Cardiac muscle cell (in vitro differentiated cells and primary cell): ENCODE results near the gene RAP1A. TPM values are rescaled to one million over a fixed set of nuclear protein-coding genes. Genes with fewer than 3 reads are reported as not detected.

Experiments
- DNase-seq, 2 donors: peaks; one replicate each; pipeline versions ENCODE4 v3.0.0 to v3.0.0-alpha.2; 2010 to 2017; ENCODE audit warnings: low read depth in 1 of 2, low spot score in 1 of 2
- H3K27ac ChIP-seq: fragments of 200-600 bp; sonication (generic); 2 replicates; pipeline ENCODE4 v1.5.1; 2016
- H3K27me3 ChIP-seq: fragments of 200-600 bp; sonication (generic); 2 replicates; pipeline ENCODE4 v1.6.0; 2016; ENCODE audit warnings: control low read depth
- H3K36me3 ChIP-seq: fragments of 200-600 bp; sonication (generic); 2 replicates; pipeline ENCODE4 v1.5.1; 2016; ENCODE audit warnings: control low read depth
- H3K4me1 ChIP-seq: fragments of 200-600 bp; sonication (generic); 2 replicates; pipeline ENCODE4 v1.8.1; 2017; ENCODE audit warnings: low read depth, mild to moderate bottlenecking, mixed run types
- H3K4me3 ChIP-seq: fragments of 200-600 bp; sonication (generic); 2 replicates; pipeline ENCODE4 v1.5.1; 2016; ENCODE audit warnings: mild to moderate bottlenecking
- H3K9me3 ChIP-seq: fragments of 200-600 bp; sonication (generic); 2 replicates; pipeline ENCODE4 v1.5.1; 2017; ENCODE audit warnings: low read depth, mild to moderate bottlenecking, control low read depth
- CTCF ChIP-seq: IDR thresholded peaks from 2 replicates; pipeline ENCODE4 v1.5.1; 2012; ENCODE audit warnings: low read depth, mild to moderate bottlenecking, low read length
- polyA plus RNA-seq: library from polyadenylated mRNA; unstranded; fragments of >200 nt; fragmentation: Nextera tagmentation; extraction: Ambion mirVana; gene quantifications from 2 replicates; pipeline ENCODE4 v1.2.1, GENCODE V29; 2016
- total RNA-seq: library from RNA; depleted of rRNA; stranded (reverse); fragments of >200 nt; gene quantifications from 2 replicates; pipeline ENCODE4 v1.2.3, GENCODE V29; 2016

The RAP1A gene
- total and polyA plus RNA-seq, 2 experiments from 2014 or later: 13.5 to 18.3 TPM

- Histone ChIP-seq H3K4me1 (peaks cover 26% of the 10 kb centered on the region), H3K36me3 (no peaks in the 10 kb centered on the region), H3K4me3 (peak overlapping the region; percentile 63), H3K9me3 (no peaks in the 10 kb centered on the region), H3K27ac (peak overlapping the region; percentile 87), H3K27me3 (no peaks in the 10 kb centered on the region)
- DNase-seq: peak in 1 of 2 donors; percentile 60
- no peak for TF ChIP-seq CTCF
Observed at GRCh38 chr1:111621050-111621449, 1.5 kb downstream of the RAP1A start.

- no peak for TF ChIP-seq CTCF
- Histone ChIP-seq H3K4me3 (no peak overlapping the region), H3K9me3 (no peaks in the 10 kb centered on the region), H3K27ac (no peak overlapping the region), H3K4me1 (peaks cover 26% of the 10 kb centered on the region), H3K36me3 (no peaks in the 10 kb centered on the region), H3K27me3 (no peaks in the 10 kb centered on the region)
- no peak for DNase-seq
Observed at GRCh38 chr1:111622166-111622565, 2.6 kb downstream of the RAP1A start.

GRCh38 chr1:111624382-111624781 lies 4.8 kb downstream of the RAP1A start:
- TF ChIP-seq CTCF: no peak
- H3K4me3 ChIP-seq: no peak overlapping the region
- peaks cover 32% of the 10 kb centered on the region for H3K4me1 ChIP-seq
- no peak overlapping the region for H3K27ac ChIP-seq
- no peaks in the 10 kb centered on the region for H3K36me3 ChIP-seq
- H3K9me3 ChIP-seq: no peaks in the 10 kb centered on the region
- DNase-seq: no peak
- no peaks in the 10 kb centered on the region for H3K27me3 ChIP-seq

- Histone ChIP-seq H3K4me3 (no peak overlapping the region), H3K27me3 (no peaks in the 10 kb centered on the region), H3K9me3 (no peaks in the 10 kb centered on the region), H3K27ac (no peak overlapping the region), H3K4me1 (peaks cover 32% of the 10 kb centered on the region), H3K36me3 (no peaks in the 10 kb centered on the region)
- no peak for DNase-seq
- no peak for TF ChIP-seq CTCF
Observed at GRCh38 chr1:111625276-111625675, 5.7 kb downstream of the RAP1A start.

GRCh38 chr1:111628153-111628552 lies 8.6 kb downstream of the RAP1A start:
- Histone ChIP-seq H3K27me3 (no peaks in the 10 kb centered on the region), H3K27ac (no peak overlapping the region), H3K4me1 (peaks cover 22% of the 10 kb centered on the region), H3K36me3 (no peaks in the 10 kb centered on the region), H3K9me3 (no peaks in the 10 kb centered on the region), H3K4me3 (no peak overlapping the region)
- no peak for TF ChIP-seq CTCF
- DNase-seq: peak in 1 of 2 donors; percentile 10
